Mesodermal cell (in vitro differentiated cells): ENCODE data around the gene RBM34.

Experiments
- H3K27ac ChIP-seq: 2 replicates; pipeline ENCODE4 v1.7.0; 2013; ENCODE audit warnings: mild to moderate bottlenecking, low read depth, low read length, moderate library complexity; ENCODE audit not compliant: severe bottlenecking
- H3K36me3 ChIP-seq: 2 replicates; pipeline ENCODE4 v1.7.1; 2013; ENCODE audit warnings: mild to moderate bottlenecking, low read length, moderate library complexity; ENCODE audit not compliant: control insufficient read depth, insufficient read depth
- H3K4me1 ChIP-seq: one replicate; pipeline ENCODE4 v1.7.1; 2013; ENCODE audit warnings: mild to moderate bottlenecking, low read length; ENCODE audit not compliant: insufficient read depth, control insufficient read depth, poor library complexity, severe bottlenecking
- H3K4me3 ChIP-seq: 2 replicates; pipeline ENCODE4 v1.7.0; 2013; ENCODE audit warnings: low read length, control low read depth, mild to moderate bottlenecking; ENCODE audit not compliant: insufficient read depth, poor library complexity, severe bottlenecking; ENCODE audit errors: extremely low read depth
- H3K9me3 ChIP-seq: 2 replicates; pipeline ENCODE4 v1.7.1; 2013; ENCODE audit warnings: mild to moderate bottlenecking, low read length, moderate library complexity; ENCODE audit not compliant: control insufficient read depth
- WGBS, 2 experiments: methylation state at CpG; one replicate each; pipeline ENCODE4 v1.1.5; 2013; ENCODE audit warnings: missing lambda C conversion rate in 2 of 2; ENCODE audit not compliant: insufficient coverage in 2 of 2; 5-methylcytosine and 5-hydroxymethylcytosine counted together

The RBM34 gene

GRCh38 chr1:235133086-235133485, 28.0 kb downstream of the RBM34 start:
- WGBS, 2 experiments, result 83 to 100% methylated on average over 1 to 2 of the region's 3 CpGs
- no peaks in the 10 kb centered on the region for H3K9me3 ChIP-seq
- peaks cover 62% of the 10 kb centered on the region for H3K36me3 ChIP-seq
- peaks cover 4% of the 10 kb centered on the region for H3K4me1 ChIP-seq
- no peak overlapping the region for H3K27ac ChIP-seq
- H3K4me3 ChIP-seq, result no peak overlapping the region

DNA sequence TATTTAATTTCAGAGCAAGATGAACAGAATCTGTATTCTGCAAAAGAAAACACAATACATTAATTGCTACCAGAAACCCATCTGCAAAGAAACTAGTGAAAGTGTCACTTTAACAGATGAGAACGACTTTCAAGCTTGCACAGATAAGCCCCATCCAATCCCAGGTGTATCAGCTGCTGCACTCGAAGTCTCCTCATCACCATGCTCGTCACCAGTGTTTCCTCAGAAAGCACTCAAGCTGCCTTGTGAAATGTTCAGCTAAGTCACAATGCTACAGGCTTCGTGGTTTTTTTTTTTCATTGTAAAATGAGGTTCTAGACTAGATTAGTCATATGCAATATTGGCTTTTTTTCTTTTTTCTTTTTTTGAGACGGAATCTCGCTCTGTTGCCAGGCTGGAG, 29.1 kb downstream of the RBM34 start:
- Histone ChIP-seq H3K4me1 (peaks cover 4% of the 10 kb centered on the region), H3K4me3 (no peak overlapping the region), H3K27ac (no peak overlapping the region), H3K36me3 (peaks cover 56% of the 10 kb centered on the region), H3K9me3 (no peaks in the 10 kb centered on the region)
- 81 to 100% methylated on average over 2 to 4 of the region's 6 CpGs for WGBS, 2 experiments

DNA sequence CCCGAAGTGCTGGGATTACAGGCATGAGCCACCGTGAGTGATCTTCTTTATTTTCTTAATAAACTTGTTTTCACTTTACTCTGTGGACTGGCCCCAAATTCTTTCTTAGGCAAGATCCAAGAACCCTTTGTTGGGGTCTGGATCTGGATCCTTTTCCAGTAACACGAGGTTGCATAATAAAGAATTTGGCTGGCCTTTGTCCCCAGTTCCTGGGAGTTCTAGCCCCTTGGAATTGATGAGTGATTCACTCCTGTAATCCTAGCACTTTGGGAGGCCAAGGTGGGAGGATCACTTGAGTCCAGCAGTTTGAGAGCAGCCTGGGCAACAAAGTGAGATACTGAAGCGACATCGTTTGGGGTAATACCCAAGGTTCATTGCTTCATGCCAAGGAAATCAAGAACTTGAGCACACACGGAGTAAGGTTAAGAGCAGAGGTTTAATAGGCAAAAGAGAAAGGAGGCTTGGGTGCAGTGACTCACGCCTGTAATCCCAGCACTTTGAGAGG, 30.2 kb downstream of the RBM34 start:
- WGBS, 2 experiments, result 97 to 98% methylated on average over 6 of the region's 7 CpGs

GRCh38 chr1:235129774-235130570, 31.1 kb downstream of the RBM34 start:
- Histone ChIP-seq H3K36me3 (peaks cover 57% of the 10 kb centered on the region), H3K4me1 (peaks cover 4% of the 10 kb centered on the region), H3K4me3 (no peak overlapping the region), H3K27ac (no peak overlapping the region), H3K9me3 (no peaks in the 10 kb centered on the region)
- 78 to 95% methylated on average over 1 to 4 of the region's 4 CpGs for WGBS, 2 experiments

More for the DNA sequence above, 30.2 kb downstream of the RBM34 start:
- Histone ChIP-seq H3K4me1 (peaks cover 4% of the 10 kb centered on the region), H3K27ac (no peak overlapping the region), H3K4me3 (no peak overlapping the region), H3K36me3 (peaks cover 57% of the 10 kb centered on the region), H3K9me3 (no peaks in the 10 kb centered on the region)

GRCh38 chr1:235128456-235129328, 32.4 kb downstream of the RBM34 start, which contains the start of gene TOMM20:
TOMM20 (minus strand) TSS chr1:235128837; CDS start chr1:235128715, 122 bp downstream.
- Histone ChIP-seq H3K27ac (peak within 1 kb of the TSS; percentile 98), H3K4me1 (peaks cover 4% of the 10 kb centered on the region), H3K4me3 (peak within 1 kb of the TSS; percentile 87), H3K9me3 (no peaks in the 10 kb centered on the region), H3K36me3 (peaks cover 58% of the 10 kb centered on the region)
- WGBS, 2 experiments, result 1% methylated on average over 55 to 57 of the region's 67 CpGs

DNA sequence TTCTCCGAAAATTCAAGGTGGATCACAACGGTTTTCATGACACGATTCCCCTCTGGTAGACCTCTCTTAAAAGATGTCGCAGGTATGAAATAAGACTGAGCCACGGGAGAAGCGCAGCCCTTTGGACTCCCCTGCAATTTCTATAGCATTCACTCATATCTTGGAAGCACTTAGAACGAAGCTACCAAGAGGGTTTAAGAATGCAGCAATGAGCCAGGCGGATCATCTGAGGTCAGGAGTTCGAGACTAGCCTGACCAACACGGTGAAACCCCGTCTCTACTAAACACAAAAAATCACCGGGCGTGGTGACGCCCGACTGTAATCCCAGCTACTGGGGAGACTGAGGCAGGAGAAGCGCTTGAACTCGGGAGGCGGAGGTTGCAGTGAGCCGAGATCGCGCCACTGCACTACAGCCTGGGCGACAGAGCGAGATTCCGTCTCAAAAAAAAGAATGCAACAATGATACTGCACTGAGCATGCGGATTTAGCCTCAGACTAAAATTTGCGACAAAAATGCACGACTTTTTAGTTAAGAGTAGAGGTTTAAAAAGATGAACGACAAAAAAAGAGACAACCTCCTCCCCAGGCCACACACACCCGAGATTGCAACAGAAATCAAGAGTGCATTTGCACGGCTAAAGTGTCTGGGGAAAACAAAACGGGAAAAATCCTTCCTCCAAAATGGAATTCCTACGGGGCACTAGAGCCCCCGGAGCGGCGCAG, 33.2 kb downstream of the RBM34 start:
- WGBS, 2 experiments, result 2% methylated on average over 22 to 26 of the region's 35 CpGs
- H3K4me3 ChIP-seq, result peak overlapping the region; percentile 87
- peaks cover 59% of the 10 kb centered on the region for H3K36me3 ChIP-seq
- H3K9me3 ChIP-seq, result no peaks in the 10 kb centered on the region
- peaks cover 4% of the 10 kb centered on the region for H3K4me1 ChIP-seq
- peak overlapping the region; percentile 98 for H3K27ac ChIP-seq

DNA sequence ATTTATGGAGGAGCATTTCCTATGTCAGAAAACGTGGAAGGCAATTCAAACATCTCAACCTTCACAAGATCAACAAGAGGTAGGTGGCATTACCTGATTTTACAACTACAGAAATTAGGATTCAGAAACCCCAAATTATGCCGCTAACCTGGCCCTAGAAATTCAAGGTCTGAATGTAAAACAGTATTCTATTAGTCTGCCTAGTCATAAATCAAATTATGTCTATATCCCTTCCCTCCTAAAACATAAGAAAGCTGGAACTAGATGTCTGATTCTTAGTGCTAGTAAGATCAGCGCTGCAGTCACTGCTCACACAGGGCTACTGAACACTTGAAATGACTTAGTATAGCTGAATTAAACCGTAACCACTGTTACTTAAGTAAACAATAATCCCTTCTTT, 33.8 kb downstream of the RBM34 start:
- Histone ChIP-seq H3K4me1 (peaks cover 4% of the 10 kb centered on the region), H3K36me3 (peaks cover 55% of the 10 kb centered on the region), H3K4me3 (peak overlapping the region; percentile 87), H3K9me3 (no peaks in the 10 kb centered on the region), H3K27ac (no peak overlapping the region)
- WGBS, 2 experiments, result 22 to 43% methylated on average over 3 to 4 of the region's 4 CpGs

DNA sequence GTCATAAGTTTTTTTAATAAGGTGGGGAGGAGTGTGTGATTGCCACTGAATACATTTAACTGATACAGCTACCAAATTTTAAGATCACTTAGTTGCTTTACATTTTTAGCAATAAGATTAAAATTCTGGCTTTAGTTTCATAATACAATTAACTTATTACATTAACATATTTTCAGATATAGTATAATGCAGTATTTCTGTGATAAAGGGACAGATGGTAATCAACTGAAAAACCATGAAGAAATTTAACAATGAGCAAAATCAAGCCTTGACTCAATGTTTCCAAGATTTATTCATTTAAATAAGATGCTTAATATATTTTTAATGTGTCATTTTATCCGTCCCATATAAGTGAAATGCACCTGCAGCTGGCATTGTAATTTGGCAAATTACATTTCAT, 36.4 kb downstream of the RBM34 start:
- no CpG with 5 or more reads among the region's 1 CpG for WGBS, 2 experiments
- Histone ChIP-seq H3K9me3 (no peaks in the 10 kb centered on the region), H3K36me3 (peaks cover 64% of the 10 kb centered on the region), H3K4me1 (no peaks in the 10 kb centered on the region), H3K27ac (no peak overlapping the region), H3K4me3 (no peak overlapping the region)

DNA sequence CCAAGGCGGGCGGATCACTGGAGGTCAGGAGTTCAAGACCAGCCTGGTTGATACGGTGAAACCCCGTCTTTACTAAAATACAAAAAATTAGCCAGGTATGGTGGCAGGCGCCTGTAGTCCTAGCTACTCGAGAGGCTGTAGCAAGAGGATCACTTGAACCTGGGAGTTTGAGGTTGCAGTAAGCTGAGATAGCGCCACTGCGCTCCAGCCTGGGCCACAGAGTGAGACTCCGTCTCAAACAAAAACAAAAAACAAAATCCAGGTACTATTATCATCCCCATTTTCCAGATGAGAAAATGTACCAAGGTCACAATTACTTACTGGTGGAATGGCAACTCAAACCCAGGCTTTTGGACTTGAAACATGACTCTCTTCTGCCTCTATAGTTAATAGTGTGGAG, 36.9 kb downstream of the RBM34 start:
- no peaks in the 10 kb centered on the region for H3K4me1 ChIP-seq
- peaks cover 70% of the 10 kb centered on the region for H3K36me3 ChIP-seq
- no peak overlapping the region for H3K4me3 ChIP-seq
- no peak overlapping the region for H3K27ac ChIP-seq
- H3K9me3 ChIP-seq, result no peaks in the 10 kb centered on the region
- WGBS, 2 experiments, result 92 to 100% methylated on average over 4 to 7 of the region's 9 CpGs

- H3K36me3 ChIP-seq, result peaks cover 86% of the 10 kb centered on the region
Observed at GRCh38 chr1:235122348-235122747, 38.7 kb downstream of the RBM34 start.

More at GRCh38 chr1:235122348-235122747, 38.7 kb downstream of the RBM34 start:
- H3K9me3 ChIP-seq, result no peaks in the 10 kb centered on the region
- H3K4me1 ChIP-seq, result no peaks in the 10 kb centered on the region
- H3K27ac ChIP-seq, result no peak overlapping the region
- H3K4me3 ChIP-seq, result no peak overlapping the region
- 88 to 100% methylated on average over 1 of the region's 1 CpG for WGBS, 2 experiments
